ENCODE data around the gene P2RX3.

P2RX3 gene

GRCh38 chr11:57311109-57311936 is 26.8 kb upstream of the P2RX3 start:
- H3K27ac ChIP-seq (ENCODE audit: low read length) = peak overlapping the region; percentile 4
- no peaks in the 10 kb centered on the region for H3K9me3 ChIP-seq (ENCODE audit: control insufficient read depth, low read depth, low read length)
- peaks cover 40% of the 10 kb centered on the region for H3K4me1 ChIP-seq (ENCODE audit: control insufficient read depth, low read depth, low read length)
- no peaks in the 10 kb centered on the region for H3K27me3 ChIP-seq (ENCODE audit: control insufficient read depth, insufficient read depth, low read length)
- H3K4me3 ChIP-seq (ENCODE audit: low read length) = peak overlapping the region; percentile 45
- peaks cover 69% of the 10 kb centered on the region for H3K36me3 ChIP-seq (ENCODE audit: control insufficient read depth, low read depth, low read length)
- H3K9ac ChIP-seq (ENCODE audit: low read length) = peak overlapping the region; percentile 21

- Histone ChIP-seq H3K4me1 (ENCODE audit: control insufficient read depth, low read depth, low read length) (peaks cover 41% of the 10 kb centered on the region), H3K27me3 (ENCODE audit: control insufficient read depth, insufficient read depth, low read length) (no peaks in the 10 kb centered on the region), H3K36me3 (ENCODE audit: control insufficient read depth, low read depth, low read length) (peaks cover 79% of the 10 kb centered on the region), H3K9me3 (ENCODE audit: control insufficient read depth, low read depth, low read length) (no peaks in the 10 kb centered on the region), H3K27ac (ENCODE audit: low read length) (no peak overlapping the region), H3K4me3 (ENCODE audit: low read length) (no peak overlapping the region), H3K9ac (ENCODE audit: low read length) (no peak overlapping the region)
Observed at GRCh38 chr11:57312511-57313021, 25.6 kb upstream of the P2RX3 start.

- Histone ChIP-seq H3K9ac (ENCODE audit: low read length) (no peak overlapping the region), H3K4me1 (ENCODE audit: control insufficient read depth, low read depth, low read length) (peaks cover 41% of the 10 kb centered on the region), H3K27ac (ENCODE audit: low read length) (no peak overlapping the region), H3K9me3 (ENCODE audit: control insufficient read depth, low read depth, low read length) (no peaks in the 10 kb centered on the region), H3K4me3 (ENCODE audit: low read length) (no peak overlapping the region), H3K36me3 (ENCODE audit: control insufficient read depth, low read depth, low read length) (peaks cover 79% of the 10 kb centered on the region), H3K27me3 (ENCODE audit: control insufficient read depth, insufficient read depth, low read length) (no peaks in the 10 kb centered on the region)
Observed at GRCh38 chr11:57313071-57313787, 24.9 kb upstream of the P2RX3 start.

GRCh38 chr11:57313788-57314135 is 24.4 kb upstream of the P2RX3 start:
- H3K27me3 ChIP-seq (ENCODE audit: control insufficient read depth, insufficient read depth, low read length) = no peaks in the 10 kb centered on the region
- peaks cover 41% of the 10 kb centered on the region for H3K4me1 ChIP-seq (ENCODE audit: control insufficient read depth, low read depth, low read length)
- H3K9me3 ChIP-seq (ENCODE audit: control insufficient read depth, low read depth, low read length) = no peaks in the 10 kb centered on the region
- H3K9ac ChIP-seq (ENCODE audit: low read length) = no peak overlapping the region
- no peak overlapping the region for H3K27ac ChIP-seq (ENCODE audit: low read length)
- H3K4me3 ChIP-seq (ENCODE audit: low read length) = no peak overlapping the region
- peaks cover 77% of the 10 kb centered on the region for H3K36me3 ChIP-seq (ENCODE audit: control insufficient read depth, low read depth, low read length)

- H3K27ac ChIP-seq (ENCODE audit: low read length) = no peak overlapping the region
- no peaks in the 10 kb centered on the region for H3K9me3 ChIP-seq (ENCODE audit: control insufficient read depth, low read depth, low read length)
- no peak overlapping the region for H3K4me3 ChIP-seq (ENCODE audit: low read length)
- peaks cover 41% of the 10 kb centered on the region for H3K4me1 ChIP-seq (ENCODE audit: control insufficient read depth, low read depth, low read length)
- no peak overlapping the region for H3K9ac ChIP-seq (ENCODE audit: low read length)
- H3K27me3 ChIP-seq (ENCODE audit: control insufficient read depth, insufficient read depth, low read length) = no peaks in the 10 kb centered on the region
- H3K36me3 ChIP-seq (ENCODE audit: control insufficient read depth, low read depth, low read length) = peaks cover 75% of the 10 kb centered on the region
Observed at GRCh38 chr11:57314221-57314973, 23.8 kb upstream of the P2RX3 start.

- Histone ChIP-seq H3K4me1 (ENCODE audit: control insufficient read depth, low read depth, low read length) (peaks cover 37% of the 10 kb centered on the region), H3K27me3 (ENCODE audit: control insufficient read depth, insufficient read depth, low read length) (no peaks in the 10 kb centered on the region), H3K4me3 (ENCODE audit: low read length) (no peak overlapping the region), H3K27ac (ENCODE audit: low read length) (no peak overlapping the region), H3K9ac (ENCODE audit: low read length) (no peak overlapping the region), H3K36me3 (ENCODE audit: control insufficient read depth, low read depth, low read length) (peaks cover 71% of the 10 kb centered on the region), H3K9me3 (ENCODE audit: control insufficient read depth, low read depth, low read length) (no peaks in the 10 kb centered on the region)
Observed at GRCh38 chr11:57315491-57315890, 22.7 kb upstream of the P2RX3 start.

- peaks cover 32% of the 10 kb centered on the region for H3K4me1 ChIP-seq (ENCODE audit: control insufficient read depth, low read depth, low read length)
Observed at GRCh38 chr11:57316017-57316416, 22.1 kb upstream of the P2RX3 start.

GRCh38 chr11:57318178-57318577 is 20.0 kb upstream of the P2RX3 start:
- no peaks in the 10 kb centered on the region for H3K9me3 ChIP-seq (ENCODE audit: control insufficient read depth, low read depth, low read length)
- no peaks in the 10 kb centered on the region for H3K27me3 ChIP-seq (ENCODE audit: control insufficient read depth, insufficient read depth, low read length)
- H3K9ac ChIP-seq (ENCODE audit: low read length) = no peak overlapping the region
- no peak overlapping the region for H3K27ac ChIP-seq (ENCODE audit: low read length)
- peaks cover 38% of the 10 kb centered on the region for H3K4me1 ChIP-seq (ENCODE audit: control insufficient read depth, low read depth, low read length)
- no peak overlapping the region for H3K4me3 ChIP-seq (ENCODE audit: low read length)
- peaks cover 70% of the 10 kb centered on the region for H3K36me3 ChIP-seq (ENCODE audit: control insufficient read depth, low read depth, low read length)

More at GRCh38 chr11:57316017-57316416, 22.1 kb upstream of the P2RX3 start:
- Histone ChIP-seq H3K36me3 (ENCODE audit: control insufficient read depth, low read depth, low read length) (peaks cover 76% of the 10 kb centered on the region), H3K9ac (ENCODE audit: low read length) (no peak overlapping the region), H3K4me3 (ENCODE audit: low read length) (no peak overlapping the region), H3K9me3 (ENCODE audit: control insufficient read depth, low read depth, low read length) (no peaks in the 10 kb centered on the region), H3K27me3 (ENCODE audit: control insufficient read depth, insufficient read depth, low read length) (no peaks in the 10 kb centered on the region), H3K27ac (ENCODE audit: low read length) (no peak overlapping the region)

- Histone ChIP-seq H3K9me3 (ENCODE audit: control insufficient read depth, low read depth, low read length) (no peaks in the 10 kb centered on the region), H3K27ac (ENCODE audit: low read length) (no peak overlapping the region), H3K9ac (ENCODE audit: low read length) (no peak overlapping the region), H3K4me1 (ENCODE audit: control insufficient read depth, low read depth, low read length) (peaks cover 29% of the 10 kb centered on the region), H3K27me3 (ENCODE audit: control insufficient read depth, insufficient read depth, low read length) (no peaks in the 10 kb centered on the region), H3K4me3 (ENCODE audit: low read length) (no peak overlapping the region), H3K36me3 (ENCODE audit: control insufficient read depth, low read depth, low read length) (peaks cover 53% of the 10 kb centered on the region)
Observed at GRCh38 chr11:57320067-57320718, 18.0 kb upstream of the P2RX3 start.

- no peak overlapping the region for H3K4me3 ChIP-seq (ENCODE audit: low read length)
- H3K27ac ChIP-seq (ENCODE audit: low read length) = no peak overlapping the region
- H3K4me1 ChIP-seq (ENCODE audit: control insufficient read depth, low read depth, low read length) = peaks cover 30% of the 10 kb centered on the region
- no peaks in the 10 kb centered on the region for H3K27me3 ChIP-seq (ENCODE audit: control insufficient read depth, insufficient read depth, low read length)
- H3K36me3 ChIP-seq (ENCODE audit: control insufficient read depth, low read depth, low read length) = peaks cover 49% of the 10 kb centered on the region
- no peaks in the 10 kb centered on the region for H3K9me3 ChIP-seq (ENCODE audit: control insufficient read depth, low read depth, low read length)
- H3K9ac ChIP-seq (ENCODE audit: low read length) = no peak overlapping the region
Observed at GRCh38 chr11:57320719-57321387, 17.3 kb upstream of the P2RX3 start.

Data from iPS-18a (cell line).